CD4-positive, alpha-beta T cell treated with Interleukin-15 for 4 hours (primary cell): ENCODE measurements around the gene OLFM1.

Experiments
- DNase-seq: peaks from one replicate; pipeline ENCODE4 v3.0.0-alpha.2; 2020; ENCODE audit warnings: low spot score

The OLFM1 gene

DNA sequence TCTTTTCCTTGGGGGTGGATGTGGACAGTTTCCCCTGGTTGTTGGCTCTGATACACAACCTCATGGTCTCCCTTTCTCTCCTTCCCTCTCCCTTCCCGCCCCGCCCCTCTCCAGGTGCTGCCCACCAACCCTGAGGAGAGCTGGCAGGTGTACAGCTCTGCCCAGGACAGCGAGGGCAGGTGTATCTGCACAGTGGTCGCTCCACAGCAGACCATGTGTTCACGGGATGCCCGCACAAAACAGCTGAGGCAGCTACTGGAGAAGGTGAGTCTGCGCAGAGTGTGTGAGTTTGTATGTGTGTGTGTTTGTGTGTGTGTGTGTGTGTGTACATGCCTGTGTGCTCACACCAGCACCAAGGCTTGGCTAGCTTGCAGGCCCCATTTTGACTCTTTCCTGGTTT, 2.6 kb downstream of the OLFM1 start:
- no peak for DNase-seq

DNA sequence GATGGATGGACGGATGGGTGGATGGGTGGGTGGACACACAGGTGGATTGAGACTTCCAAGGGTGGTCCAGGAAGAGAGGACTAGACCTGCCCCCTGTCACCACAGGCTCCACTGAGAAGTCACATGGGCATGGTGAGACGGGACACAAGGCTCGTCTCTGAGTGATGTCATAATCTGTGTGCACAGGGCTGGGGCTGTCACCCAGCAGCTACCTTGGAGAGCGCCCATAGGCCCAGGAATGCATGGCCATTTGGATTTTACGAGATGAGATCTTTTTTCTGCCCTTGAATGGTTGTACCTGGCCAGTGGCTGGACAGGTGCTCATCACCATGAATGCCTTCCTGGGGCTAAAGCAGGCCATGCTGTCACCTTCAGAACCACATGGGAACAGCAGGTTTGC, 3.1 kb downstream of the OLFM1 start:
- DNase-seq, result no peak

DNA sequence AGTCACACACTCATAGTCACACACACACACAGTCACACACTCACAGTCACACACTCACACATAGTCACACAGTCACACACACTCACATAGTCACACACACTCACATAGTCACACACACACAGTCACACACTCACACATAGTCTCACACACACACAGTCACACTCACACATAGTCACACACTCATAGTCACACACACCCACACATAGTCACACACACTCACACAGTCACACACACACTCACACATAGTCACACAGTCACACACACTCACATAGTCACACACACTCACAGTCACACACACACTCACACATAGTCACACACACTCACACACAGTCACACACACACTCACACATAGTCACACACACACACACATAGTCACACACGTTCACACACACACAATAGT, 4.1 kb downstream of the OLFM1 start:
- no peak for DNase-seq

DNA sequence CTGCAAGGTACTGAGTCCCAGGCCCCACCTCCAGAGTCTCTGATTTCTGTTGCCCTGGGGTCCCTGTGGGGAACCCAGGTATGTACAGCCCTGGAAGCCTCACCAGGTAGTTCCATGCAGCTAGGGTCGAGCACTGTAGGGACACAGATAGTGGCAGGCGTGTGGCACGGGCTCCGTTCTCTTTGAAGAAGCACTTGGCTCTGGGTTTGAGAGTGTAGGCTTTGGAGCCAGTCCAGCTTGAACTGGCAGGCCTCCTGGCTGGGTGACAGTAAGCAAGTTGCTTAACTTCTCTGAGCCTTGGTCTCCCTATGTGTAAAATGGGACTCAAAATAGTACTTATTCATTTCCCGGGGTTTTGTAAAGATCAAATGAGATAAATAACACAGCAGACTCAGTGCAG, 5.6 kb downstream of the OLFM1 start:
- no peak for DNase-seq

DNA sequence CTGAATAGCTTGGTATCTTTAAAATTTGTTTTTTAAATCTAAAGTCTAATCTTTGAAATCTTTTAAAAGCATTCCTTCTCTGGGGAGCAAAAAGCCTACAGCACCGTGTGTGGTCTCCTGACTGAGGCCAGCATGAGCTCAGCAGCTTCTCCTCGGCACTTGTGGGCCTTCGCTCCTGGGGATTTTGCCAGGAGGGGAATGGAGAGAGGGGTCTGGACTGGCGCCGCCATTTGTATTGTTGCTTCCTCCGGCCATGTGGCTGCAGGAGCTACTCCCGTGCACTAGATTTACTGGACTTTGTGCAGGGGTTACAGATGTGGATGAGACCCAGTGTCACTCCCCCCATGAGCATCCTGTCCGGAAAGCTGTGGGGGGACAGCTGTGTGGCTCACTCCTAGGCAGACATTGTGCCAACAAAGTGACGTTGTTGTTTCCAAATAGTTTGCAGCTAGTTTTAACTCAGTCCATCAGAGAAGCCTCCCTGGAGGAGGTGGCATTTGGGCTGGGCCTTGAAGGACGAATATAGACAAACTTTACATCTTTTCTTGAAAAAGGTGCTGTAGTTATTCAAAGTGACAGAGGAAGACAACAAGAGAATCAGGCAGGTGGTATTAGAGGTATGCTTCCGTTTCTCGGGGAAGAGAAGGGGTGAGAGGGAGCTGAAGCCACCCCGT, 6.6 kb downstream of the OLFM1 start:
- DNase-seq, result no peak

DNA sequence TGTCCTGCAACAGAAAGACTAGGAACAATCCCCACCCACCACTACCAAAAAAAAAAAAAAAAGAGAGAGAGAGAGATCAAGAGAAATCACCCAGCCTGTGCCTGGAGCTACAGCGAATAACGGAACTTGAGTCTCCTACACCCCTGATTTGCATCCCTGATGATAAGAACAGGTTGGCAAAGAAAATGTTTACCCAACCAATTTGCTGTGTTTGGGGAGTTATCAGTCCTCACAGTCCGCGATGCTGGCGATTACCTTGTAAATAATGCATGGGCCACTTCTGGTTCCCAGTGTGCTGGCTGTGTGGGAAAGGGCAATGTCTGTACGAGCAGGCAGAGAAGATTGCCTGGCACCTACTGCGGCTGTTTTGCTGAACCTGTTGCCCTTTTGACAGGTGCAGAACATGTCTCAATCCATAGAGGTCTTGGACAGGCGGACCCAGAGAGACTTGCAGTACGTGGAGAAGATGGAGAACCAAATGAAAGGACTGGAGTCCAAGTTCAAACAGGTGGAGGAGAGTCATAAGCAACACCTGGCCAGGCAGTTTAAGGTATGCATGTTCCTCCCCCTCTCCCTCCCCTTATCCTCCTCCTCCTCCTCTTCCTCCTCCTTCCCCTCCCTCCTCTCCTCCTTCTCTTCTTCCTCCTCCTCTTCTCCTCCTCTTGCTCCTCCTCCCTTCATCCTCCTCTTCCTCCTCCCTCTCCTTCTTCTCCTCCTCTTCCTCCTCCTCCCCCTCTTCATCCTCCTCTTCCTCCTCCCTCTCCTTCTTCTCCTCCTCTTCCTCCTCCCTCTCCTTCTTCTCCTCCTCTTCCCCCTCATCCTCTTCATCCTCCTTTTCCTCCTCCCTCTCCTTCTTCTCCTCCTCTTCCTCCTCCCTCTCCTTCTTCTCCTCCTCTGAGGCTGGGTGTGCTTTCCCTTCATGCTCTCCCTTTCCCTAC, 8.3 kb downstream of the OLFM1 start:
- DNase-seq, result no peak

DNA sequence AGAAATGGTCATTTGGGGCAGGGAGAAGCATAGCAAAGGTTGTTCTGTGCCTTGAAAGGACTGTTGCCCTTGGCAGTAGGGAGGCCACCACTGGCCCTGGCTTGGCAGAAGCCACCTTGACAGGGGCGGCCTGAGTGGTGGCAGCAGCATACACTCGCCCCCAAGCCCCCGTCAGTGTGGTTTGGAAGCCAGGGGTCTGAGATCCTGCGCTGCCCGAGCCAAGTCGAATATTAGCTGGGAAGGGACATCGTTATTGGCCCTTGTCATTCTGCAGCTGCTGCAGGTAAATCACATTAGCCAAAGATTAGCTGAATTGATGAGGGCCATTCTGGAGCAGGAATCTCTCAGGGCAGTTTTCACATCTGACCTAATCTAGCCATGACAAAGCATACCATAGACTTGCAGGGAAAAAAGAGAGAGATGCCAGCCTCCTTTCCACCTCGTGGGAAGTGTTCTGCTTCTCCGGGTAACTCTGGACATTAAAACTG, 9.0 kb downstream of the OLFM1 start:
- DNase-seq, result no peak

DNA sequence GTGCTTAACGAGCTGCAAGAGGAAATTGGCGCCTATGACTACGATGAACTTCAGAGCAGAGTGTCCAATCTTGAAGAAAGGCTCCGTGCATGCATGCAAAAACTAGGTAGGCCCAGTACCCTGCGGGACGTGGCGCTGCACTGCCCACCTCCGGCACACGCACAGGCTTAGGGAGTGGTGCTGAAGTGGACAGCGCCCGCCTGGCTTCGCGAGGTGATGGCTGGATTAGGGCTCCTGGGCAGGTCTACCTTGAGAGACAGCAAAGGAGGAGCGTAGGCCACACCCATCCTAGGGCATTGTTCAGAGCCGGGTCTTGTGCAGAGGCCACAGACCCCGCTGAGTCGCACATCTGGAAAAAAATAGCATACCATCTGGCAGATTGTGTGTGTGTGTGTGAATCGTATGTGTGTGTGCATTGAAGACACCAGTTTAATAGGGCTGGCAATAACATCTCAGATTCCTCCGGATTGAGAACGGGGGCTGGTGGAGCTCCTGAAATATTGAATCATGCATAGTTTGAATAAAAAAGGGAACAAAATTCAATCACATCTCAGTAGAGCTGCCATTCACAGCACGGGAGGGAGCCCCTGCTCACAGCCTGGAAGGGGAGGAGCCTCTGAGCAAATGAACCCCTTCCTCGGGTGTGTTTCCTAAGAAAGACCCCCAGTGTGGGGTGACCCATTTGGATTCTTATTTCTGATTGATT, 11.1 kb downstream of the OLFM1 start:
- no peak for DNase-seq

DNA sequence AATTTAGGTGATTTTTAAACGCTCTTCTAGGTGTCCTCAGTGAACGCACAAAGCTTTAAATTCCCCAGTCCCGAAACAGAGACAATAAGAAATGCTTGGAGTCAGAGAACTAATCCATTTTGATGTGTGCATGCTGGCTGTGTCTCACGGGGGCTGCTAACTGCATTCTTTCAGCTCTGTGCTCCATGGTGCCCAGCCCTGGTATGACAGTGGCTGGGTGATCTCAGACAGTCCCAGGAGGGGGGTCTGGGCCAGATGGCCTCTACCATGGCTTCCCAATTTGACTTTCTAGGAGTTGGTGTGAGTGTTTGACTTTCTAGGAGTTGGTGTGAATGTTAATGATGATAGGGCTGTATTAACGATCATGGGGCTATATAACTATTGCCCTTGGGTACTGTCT, 12.1 kb downstream of the OLFM1 start:
- DNase-seq, result no peak

DNA sequence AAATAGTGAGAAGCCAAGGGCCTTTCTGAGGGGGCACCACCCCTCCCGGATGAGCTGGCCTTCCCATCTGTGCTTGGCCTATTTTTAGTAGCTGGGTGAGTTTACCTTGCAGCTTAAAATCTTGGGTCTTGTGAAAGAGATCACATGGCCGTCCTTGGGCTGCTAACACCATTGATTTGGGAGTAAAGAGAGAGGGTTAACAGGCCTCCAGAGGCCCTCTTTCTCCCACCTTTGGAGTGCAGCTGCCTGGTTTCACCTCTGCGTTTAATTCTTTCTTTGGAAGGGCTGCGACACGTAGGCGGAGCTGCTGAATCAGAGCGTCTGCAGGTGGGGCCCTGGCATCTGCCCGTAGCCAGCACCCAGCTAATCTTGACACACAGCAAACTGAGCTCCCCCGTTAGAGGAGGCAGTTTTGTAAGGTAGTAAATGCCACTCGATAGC, 12.8 kb downstream of the OLFM1 start:
- DNase-seq, result no peak

DNA sequence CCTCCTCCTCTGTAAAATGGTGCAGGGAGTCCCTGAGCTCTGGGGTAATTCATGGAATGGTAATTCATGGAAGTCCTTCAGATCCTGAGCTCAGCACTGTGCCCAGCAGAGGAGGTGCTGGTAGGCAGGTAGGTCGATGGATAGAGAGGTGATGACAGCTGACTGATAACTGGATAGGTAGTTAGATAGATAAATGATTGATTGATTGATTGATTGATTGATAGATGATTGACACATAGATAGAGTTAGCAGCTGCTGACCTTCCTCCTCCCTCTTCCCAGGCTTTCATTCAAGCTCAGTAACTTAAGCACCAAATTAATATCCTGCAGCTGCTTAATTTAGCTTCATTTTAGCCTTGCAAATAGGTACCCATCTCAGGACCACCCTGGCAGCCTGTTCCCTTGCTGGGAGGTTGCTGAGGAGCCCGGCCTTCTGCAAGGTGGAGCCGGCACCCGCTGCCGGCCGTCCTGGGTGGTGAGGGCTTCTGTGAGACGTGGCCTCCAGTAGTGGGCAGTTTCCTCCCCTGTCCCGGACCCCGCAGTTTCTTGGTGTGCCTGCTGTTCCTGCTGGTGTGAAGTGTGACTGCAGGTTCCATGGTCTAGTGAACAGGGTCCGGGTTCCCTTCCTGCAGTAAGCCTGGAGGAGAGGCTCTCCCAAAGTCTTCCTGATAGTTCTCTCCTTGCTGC, 13.4 kb downstream of the OLFM1 start:
- DNase-seq, result no peak

DNA sequence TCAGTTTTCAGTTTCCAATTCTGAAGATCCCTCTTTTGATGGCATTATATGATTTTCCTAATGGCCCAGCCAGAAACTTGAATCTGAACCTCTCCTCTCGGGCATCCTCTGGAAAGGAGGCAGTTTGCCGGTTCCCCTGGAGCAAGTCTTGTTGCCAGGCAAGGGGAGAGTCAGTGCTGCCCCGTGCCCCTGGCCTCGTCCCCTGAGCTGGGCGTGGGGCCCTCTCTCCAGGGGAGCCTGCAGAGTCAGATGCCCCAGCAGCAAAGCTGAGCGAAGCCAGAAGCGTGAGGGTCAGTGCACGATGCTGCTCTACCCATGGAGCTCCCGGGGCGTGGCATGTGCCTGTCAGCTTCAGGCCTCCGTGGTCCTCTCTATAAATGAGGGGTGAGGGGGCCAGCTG, 14.0 kb downstream of the OLFM1 start:
- no peak for DNase-seq

DNA sequence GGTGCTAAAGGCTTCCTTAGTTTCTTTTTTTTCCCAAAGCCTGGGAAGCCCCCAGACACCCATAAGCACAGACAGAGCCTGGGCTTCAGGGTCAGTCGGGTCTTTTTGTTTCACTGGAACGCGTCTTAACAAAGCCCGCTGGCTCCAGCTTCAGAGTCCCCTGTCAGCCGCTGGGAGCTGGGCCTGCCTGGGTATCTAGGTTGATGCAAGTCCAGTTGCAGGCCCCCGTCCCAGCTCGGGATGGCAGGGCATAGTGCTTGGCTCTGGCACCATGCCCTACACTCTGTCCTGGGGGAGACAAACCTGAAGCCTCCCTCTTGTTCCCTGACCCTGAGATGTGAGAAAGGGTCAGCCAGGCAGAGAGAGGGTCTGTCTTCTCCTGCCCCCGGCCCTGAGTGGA, 14.5 kb downstream of the OLFM1 start:
- no peak for DNase-seq

DNA sequence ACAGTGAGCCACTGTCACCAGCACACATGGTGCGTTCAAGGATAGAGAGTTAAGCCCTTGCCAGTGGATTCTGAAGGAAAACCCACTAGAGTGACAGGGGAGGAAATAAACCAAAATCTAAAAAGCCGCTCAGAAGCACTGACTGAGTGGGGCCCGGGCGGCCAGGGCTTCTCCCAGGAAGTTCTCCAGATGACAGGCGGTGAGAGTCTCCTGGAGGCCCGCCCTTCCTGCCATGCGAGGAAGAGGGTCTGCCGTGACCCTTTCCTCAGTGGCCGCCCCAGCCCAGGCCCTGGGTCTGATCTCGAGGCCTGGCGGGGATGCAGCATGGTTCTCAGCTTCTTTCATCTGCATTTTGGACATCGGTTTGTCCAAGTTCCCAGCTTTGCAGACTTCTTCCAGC, 14.9 kb downstream of the OLFM1 start:
- DNase-seq, result no peak

DNA sequence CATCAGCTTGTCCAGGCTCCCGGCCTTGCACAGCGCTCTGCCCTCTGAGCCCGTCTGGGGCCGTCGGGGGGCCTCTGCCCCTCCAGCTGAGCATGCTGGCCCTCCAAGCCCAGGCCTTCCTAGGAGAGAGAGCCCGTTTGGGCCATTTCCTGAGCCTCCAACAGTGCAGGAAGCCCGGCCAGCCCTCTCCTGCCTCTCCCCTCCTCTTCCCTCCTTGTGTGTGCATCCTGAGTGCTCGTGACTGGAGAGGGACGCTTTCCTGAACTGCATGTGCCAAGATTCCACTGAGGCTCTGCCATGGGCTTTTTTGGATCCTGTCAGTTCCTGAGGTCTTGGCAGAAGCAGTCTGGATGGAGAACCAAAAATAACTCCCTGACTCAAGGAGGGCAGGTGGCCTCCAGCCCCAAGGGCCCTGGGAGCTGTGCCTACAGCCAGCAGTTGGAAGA, 15.6 kb downstream of the OLFM1 start:
- DNase-seq, result no peak

DNA sequence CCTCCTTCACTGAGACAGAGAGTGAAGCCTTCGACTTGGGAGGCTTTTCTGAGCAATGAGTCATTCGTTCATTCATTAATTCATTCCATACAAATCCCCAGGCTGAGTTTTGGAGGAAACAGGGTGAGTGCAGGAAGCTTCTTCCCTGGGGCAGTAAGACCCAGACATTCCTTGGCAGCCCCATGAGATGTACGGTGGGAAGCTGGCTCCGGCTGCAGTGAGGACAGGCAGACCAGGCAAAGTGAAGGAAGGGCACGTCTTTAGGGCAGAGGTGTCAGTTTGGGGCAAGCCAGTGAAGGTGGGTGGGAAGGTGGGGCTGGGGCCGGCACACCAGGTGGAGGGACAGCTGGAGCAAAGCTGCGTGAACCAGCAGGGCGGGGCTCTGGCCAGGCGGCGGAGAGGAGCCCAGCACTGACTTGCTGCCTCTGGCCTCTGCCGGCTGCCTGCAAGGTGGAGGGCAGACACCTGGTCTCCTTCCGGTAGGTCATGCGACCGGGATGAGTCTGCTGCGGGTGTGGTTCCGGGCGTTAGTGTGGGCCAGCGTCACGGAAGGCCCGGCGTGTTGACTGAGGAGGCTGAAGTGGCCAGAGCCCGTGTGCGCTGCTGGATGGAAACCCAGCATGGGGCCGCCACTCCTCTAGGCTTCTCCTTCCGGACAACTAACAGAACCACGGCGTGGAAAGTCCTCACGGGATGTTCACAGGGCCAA, 16.6 kb downstream of the OLFM1 start:
- no peak for DNase-seq

DNA sequence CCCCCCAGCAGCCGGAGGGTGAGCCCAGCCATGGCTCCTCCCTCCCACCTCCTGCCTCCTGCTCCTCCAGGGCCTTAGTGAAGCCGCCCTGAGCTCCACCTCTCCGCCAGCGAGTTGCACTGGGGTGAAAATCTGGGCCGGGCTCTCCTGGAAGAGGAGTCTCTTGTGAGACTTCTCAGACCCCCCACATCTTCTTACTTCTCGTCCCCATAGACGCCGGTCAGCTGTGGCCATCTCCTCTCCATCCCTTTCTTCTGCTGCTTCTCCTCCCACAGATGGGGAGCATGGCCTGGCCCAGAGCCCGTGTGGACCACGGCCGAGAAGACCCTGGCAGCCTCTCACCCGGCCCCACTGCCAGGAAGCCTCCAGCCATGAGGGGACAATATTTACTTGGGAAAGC, 17.3 kb downstream of the OLFM1 start:
- no peak for DNase-seq

DNA sequence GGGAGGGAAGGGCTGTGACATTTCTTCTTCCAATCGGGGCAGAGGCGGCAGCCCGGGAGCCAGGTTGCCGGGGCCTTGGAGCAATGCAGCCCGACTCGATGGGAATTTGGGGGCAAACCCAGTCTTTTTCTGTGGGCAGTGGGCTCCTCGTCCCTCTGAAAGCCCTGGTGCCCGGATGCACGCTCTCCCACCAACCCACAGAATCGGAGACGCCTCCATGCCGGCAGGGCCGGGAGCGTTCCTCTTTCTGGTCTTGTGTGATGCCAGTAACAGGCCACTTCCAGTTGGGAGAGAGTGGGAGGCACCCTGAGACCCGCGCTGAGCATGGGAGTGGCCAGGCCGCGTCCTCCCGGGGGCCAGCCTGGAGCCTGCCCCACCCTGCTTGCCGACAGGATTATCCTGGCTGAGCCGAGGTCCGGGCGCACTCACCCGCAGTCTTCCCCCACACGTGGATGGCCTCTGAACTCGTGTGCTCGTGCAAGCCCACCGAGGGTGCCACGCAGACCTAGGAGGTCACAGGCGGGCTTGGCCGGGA, 17.8 kb downstream of the OLFM1 start:
- DNase-seq, result no peak

DNA sequence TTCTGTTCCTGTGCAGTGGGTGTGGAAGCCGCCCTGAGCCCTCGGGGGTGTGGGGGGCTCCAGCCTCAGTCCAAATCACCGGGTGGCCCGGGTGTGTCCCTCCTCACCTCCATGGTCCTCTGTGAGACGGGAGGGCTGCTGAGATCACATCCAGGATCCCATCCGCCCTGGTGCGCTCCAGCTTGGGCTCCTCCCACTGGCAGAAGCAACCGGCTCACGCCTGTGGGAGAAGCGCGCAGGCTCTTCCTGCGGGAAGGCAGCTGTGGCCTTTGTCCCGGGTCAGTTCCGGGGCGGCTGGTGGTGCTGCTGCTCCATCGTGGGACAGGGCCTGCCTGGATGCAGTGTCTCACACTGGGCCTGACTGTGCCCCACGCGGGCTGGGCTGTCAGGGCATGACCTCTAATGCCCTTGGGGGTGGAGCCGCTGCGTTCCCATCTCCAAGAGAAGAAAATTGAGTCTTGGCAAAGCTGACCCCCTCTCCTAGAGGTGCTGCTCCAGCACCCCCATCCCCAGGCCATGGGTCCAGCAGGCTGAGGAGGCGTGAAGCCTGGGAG, 18.5 kb downstream of the OLFM1 start:
- DNase-seq, result no peak

DNA sequence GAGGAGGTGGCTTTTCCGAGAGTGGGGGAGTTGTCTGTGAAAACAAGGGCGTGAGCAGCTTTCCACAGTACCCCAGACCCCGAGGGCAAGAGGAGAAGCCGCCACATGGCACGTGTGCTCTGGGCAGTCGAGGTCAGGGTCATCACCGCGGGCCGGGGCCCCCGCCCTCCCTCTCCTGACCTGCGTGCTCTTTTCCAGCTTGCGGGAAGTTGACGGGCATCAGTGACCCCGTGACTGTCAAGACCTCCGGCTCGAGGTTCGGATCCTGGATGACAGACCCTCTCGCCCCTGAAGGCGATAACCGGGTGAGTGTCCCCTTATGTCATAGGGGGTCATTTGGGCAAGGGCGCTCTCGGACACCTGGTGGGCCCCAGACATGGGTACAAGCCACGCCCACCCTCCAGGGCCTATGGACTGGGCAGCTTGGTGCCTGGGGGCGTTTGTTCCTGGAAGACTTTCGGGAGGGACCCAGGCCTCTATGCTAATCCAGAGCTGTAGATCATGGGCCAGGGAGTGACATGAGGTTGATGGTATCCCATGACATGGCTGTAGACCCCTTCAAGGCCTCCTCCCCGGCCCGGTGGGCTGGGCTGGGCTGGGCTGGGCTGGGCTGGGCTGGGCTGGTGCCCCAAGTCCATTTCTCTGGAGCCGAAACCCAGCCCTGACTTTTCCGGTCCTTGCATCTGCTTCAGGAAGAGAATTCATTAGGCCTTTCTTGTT, 19.2 kb downstream of the OLFM1 start:
- no peak for DNase-seq
